Mesenchymal stem cell (in vitro differentiated cells and primary cell): Measurements from ENCODE around the gene PKLR.

Experiments
- DNase-seq: peaks from one replicate; pipeline ENCODE4 v3.0.0-alpha.2; 2013
- H2AFZ ChIP-seq: one replicate; pipeline ENCODE4 v1.6.1; 2013; ENCODE audit warnings: low read depth, mild to moderate bottlenecking, control low read depth, inconsistent platforms, low read length, moderate library complexity
- H2AK5ac ChIP-seq: 2 replicates; pipeline ENCODE4 v1.6.1; 2013; ENCODE audit warnings: low read length, moderate library complexity, mild to moderate bottlenecking, inconsistent platforms; ENCODE audit not compliant: severe bottlenecking
- H2BK120ac ChIP-seq: one replicate; pipeline ENCODE4 v1.6.1; 2013; ENCODE audit warnings: low read depth, mild to moderate bottlenecking, inconsistent platforms, low read length, moderate library complexity
- H2BK12ac ChIP-seq, 2 experiments: one replicate each; pipeline ENCODE4 v1.6.1; 2013; ENCODE audit warnings: inconsistent platforms in 2 of 2, low read length in 2 of 2, mild to moderate bottlenecking in 2 of 2, moderate library complexity in 2 of 2, control low read depth in 1 of 2
- H2BK15ac ChIP-seq: one replicate; pipeline ENCODE4 v1.6.1; 2013; ENCODE audit warnings: mild to moderate bottlenecking, low read depth, inconsistent platforms; ENCODE audit not compliant: poor library complexity, severe bottlenecking
- H2BK5ac ChIP-seq: 2 replicates; pipeline ENCODE4 v1.6.1; 2013; ENCODE audit warnings: low read depth, mild to moderate bottlenecking, low read length, control low read depth, inconsistent platforms; ENCODE audit not compliant: poor library complexity, severe bottlenecking
- H3K14ac ChIP-seq, 2 experiments: one replicate each; pipeline ENCODE4 v1.6.1; 2013; ENCODE audit warnings: inconsistent platforms in 2 of 2, low read length in 2 of 2, control low read depth in 1 of 2, mild to moderate bottlenecking in 1 of 2, moderate library complexity in 1 of 2
- H3K18ac ChIP-seq, 2 experiments: one replicate each; pipeline ENCODE4 v1.6.1; 2013; ENCODE audit warnings: inconsistent platforms in 2 of 2, low read length in 2 of 2, control low read depth in 1 of 2, low read depth in 1 of 2, mild to moderate bottlenecking in 1 of 2
- H3K23ac ChIP-seq, 2 experiments: one replicate each; pipeline ENCODE4 v1.6.1; 2013; ENCODE audit warnings: inconsistent platforms in 2 of 2, low read length in 2 of 2, mild to moderate bottlenecking in 2 of 2, moderate library complexity in 2 of 2, control low read depth in 1 of 2
- H3K27ac ChIP-seq: 2 replicates; pipeline ENCODE4 v1.5.1; 2013; ENCODE audit warnings: mild to moderate bottlenecking, moderate library complexity, low read length, control low read depth, inconsistent platforms; ENCODE audit not compliant: poor library complexity, severe bottlenecking
- H3K27me3 ChIP-seq, 2 experiments: 2 replicates each; pipeline versions ENCODE4 v1.6.1 to v1.7.0; 2013; ENCODE audit warnings: low read length in 2 of 2, mild to moderate bottlenecking in 2 of 2, moderate library complexity in 2 of 2, control low read depth in 1 of 2, inconsistent platforms in 1 of 2; ENCODE audit not compliant: control insufficient read depth in 1 of 2, insufficient read depth in 1 of 2
- H3K36me3 ChIP-seq, 2 experiments: 2 replicates each; pipeline versions ENCODE4 v1.6.1 to v1.7.0; 2013; ENCODE audit warnings: low read length in 2 of 2, control low read depth in 1 of 2, inconsistent platforms in 1 of 2, low read depth in 1 of 2, mild to moderate bottlenecking in 1 of 2; ENCODE audit not compliant: insufficient read depth in 2 of 2, control insufficient read depth in 1 of 2
- H3K4ac ChIP-seq, 2 experiments: one replicate each; pipeline ENCODE4 v1.6.1; 2013; ENCODE audit warnings: inconsistent platforms in 2 of 2, low read length in 2 of 2, mild to moderate bottlenecking in 2 of 2, moderate library complexity in 2 of 2, control low read depth in 1 of 2, low read depth in 1 of 2
- H3K4me1 ChIP-seq: 2 replicates; pipeline ENCODE4 v1.6.1; 2013; ENCODE audit warnings: low read depth, low read length, control low read depth; ENCODE audit not compliant: control insufficient read depth, insufficient read depth
- H3K4me2 ChIP-seq: 2 replicates; pipeline ENCODE4 v1.6.1; 2013; ENCODE audit warnings: low read length, mild to moderate bottlenecking, inconsistent platforms; ENCODE audit not compliant: poor library complexity, severe bottlenecking
- H3K4me3 ChIP-seq, 2 experiments: 2 replicates each; pipeline versions ENCODE4 v1.5.1 to v1.7.0; 2013; ENCODE audit warnings: low read length in 2 of 2, mild to moderate bottlenecking in 2 of 2, control low read depth in 1 of 2, low read depth in 1 of 2; ENCODE audit not compliant: insufficient read depth in 1 of 2
- H3K79me1 ChIP-seq: replicated peaks from 2 replicates; pipeline ENCODE4 v1.6.1; 2013; ENCODE audit warnings: mild to moderate bottlenecking, control low read depth, low read length, inconsistent platforms; ENCODE audit not compliant: poor library complexity, severe bottlenecking
- H3K9ac ChIP-seq: 2 replicates; pipeline ENCODE4 v1.7.0; 2013; ENCODE audit warnings: mild to moderate bottlenecking, low read length, moderate library complexity
- H3K9me3 ChIP-seq: 2 replicates; pipeline ENCODE4 v1.7.0; 2013; ENCODE audit warnings: mild to moderate bottlenecking, low read length; ENCODE audit not compliant: control insufficient read depth
- H4K8ac ChIP-seq: one replicate; pipeline ENCODE4 v1.6.1; 2013; ENCODE audit warnings: inconsistent platforms, mild to moderate bottlenecking, low read length, moderate library complexity
- H4K91ac ChIP-seq: one replicate; pipeline ENCODE4 v1.6.1; 2013; ENCODE audit warnings: mild to moderate bottlenecking, low read length, inconsistent platforms
- WGBS: methylation state at CpG from one replicate; pipeline ENCODE4 v1.1.7; 2013; ENCODE audit warnings: mixed read lengths; 5-methylcytosine and 5-hydroxymethylcytosine counted together

PKLR gene

GRCh38 chr1:155256058-155256852 lies 45.0 kb downstream of the PKLR start:
- no peaks in the 10 kb centered on the region for H3K9me3 ChIP-seq
- no peak overlapping the region for H4K91ac ChIP-seq
- no peak overlapping the region for H2BK120ac ChIP-seq
- no peak overlapping the region for H2AFZ ChIP-seq
- no peak overlapping the region for H3K14ac ChIP-seq
- H3K23ac ChIP-seq: peak overlapping the region in 1 of 2 experiments; percentile 74
- peak overlapping the region; percentile 94 for H3K9ac ChIP-seq
- no peak overlapping the region for H3K18ac ChIP-seq
- H3K4me2 ChIP-seq: no peak overlapping the region
- 89% methylated on average over 20 of the region's 20 CpGs for WGBS
- H3K4ac ChIP-seq: peak overlapping the region in 1 of 2 experiments; percentile 72
- no peak overlapping the region for H2BK5ac ChIP-seq
- peaks cover 31 to 40% of the 10 kb centered on the region in 2 experiments for H3K36me3 ChIP-seq
- H3K79me1 ChIP-seq: peaks cover 25% of the 10 kb centered on the region
- H4K8ac ChIP-seq: peak overlapping the region; percentile 98
- peaks cover 29% of the 10 kb centered on the region for H3K4me1 ChIP-seq
- no peaks in the 10 kb centered on the region for H3K27me3 ChIP-seq
- peak overlapping the region; percentile 92 for H3K27ac ChIP-seq
- no peak for DNase-seq
- peak overlapping the region; percentile 67 to 96 for H2BK12ac ChIP-seq
- peak overlapping the region in 1 of 2 experiments; percentile 95 for H3K4me3 ChIP-seq
- no peak overlapping the region for H2BK15ac ChIP-seq
- peak overlapping the region; percentile 8 for H2AK5ac ChIP-seq

- Histone ChIP-seq H3K27ac (peak within 1 kb of the TSS; percentile 92), H2AK5ac (peak within 1 kb of the TSS; percentile 8), H3K14ac (peak within 1 kb of the TSS in 1 of 2 experiments; percentile 89), H2BK5ac (peak within 1 kb of the TSS; percentile 61), H2BK12ac (peak within 1 kb of the TSS; percentile 72 to 96), H3K9me3 (no peaks in the 10 kb centered on the region), H3K18ac (peak within 1 kb of the TSS; percentile 95 to 96), H3K4ac (peak within 1 kb of the TSS; percentile 85 to 94), H3K4me1 (peaks cover 30% of the 10 kb centered on the region), H3K23ac (peak within 1 kb of the TSS in 1 of 2 experiments; percentile 75), H4K8ac (peak within 1 kb of the TSS; percentile 98), H3K79me1 (peaks cover 24% of the 10 kb centered on the region), H4K91ac (peak within 1 kb of the TSS; percentile 92), H2AFZ (peak within 1 kb of the TSS; percentile 65), H3K4me3 (peak within 1 kb of the TSS; percentile 79 to 95), H3K27me3 (no peaks in the 10 kb centered on the region), H3K36me3 (peaks cover 36 to 40% of the 10 kb centered on the region in 2 experiments), H2BK15ac (peak within 1 kb of the TSS; percentile 88), H3K4me2 (peak within 1 kb of the TSS; percentile 66), H2BK120ac (peak within 1 kb of the TSS; percentile 62), H3K9ac (peak within 1 kb of the TSS; percentile 94)
- 1% methylated on average over 41 of the region's 54 CpGs for WGBS
- peak; percentile 88 for DNase-seq
Observed at GRCh38 chr1:155255243-155256007, 45.8 kb downstream of the PKLR start, which contains the start of gene ENTREP3. ENTREP3 (minus strand) TSS chr1:155255483; CDS start chr1:155254877, 606 bp downstream.

DNA sequence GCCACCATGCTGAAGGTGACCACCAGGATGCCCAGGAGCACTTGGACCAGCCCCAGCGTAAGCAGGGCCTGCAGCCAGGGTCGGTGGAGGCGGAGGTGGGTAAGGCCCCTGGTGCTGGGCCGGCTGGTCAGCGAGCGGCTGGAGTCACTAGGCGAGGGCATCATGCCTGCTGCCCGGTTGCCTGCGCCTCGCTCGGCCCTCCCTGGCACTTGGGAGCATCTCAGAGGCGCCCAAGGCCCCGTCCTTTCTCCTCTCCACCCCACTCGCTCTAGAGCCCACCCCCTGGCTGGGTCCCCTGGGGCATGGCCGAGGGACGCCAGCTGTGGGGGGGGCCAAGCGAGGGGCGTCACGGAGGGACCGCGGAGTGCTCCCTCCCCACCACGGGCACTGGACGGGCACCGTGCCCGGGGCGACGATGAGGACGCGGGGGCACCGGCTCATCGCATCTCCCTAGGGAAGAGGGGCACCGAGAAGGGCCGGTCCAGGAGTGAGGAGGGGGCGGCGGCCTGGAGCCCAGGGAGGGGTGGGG lies 46.5 kb downstream of the PKLR start:
- Histone ChIP-seq H3K18ac (peak overlapping the region; percentile 72 to 96), H4K8ac (peak overlapping the region; percentile 98), H2BK5ac (peak overlapping the region; percentile 21), H2BK12ac (peak overlapping the region in 1 of 2 experiments; percentile 34), H2BK120ac (peak overlapping the region; percentile 23), H3K79me1 (peaks cover 24% of the 10 kb centered on the region), H2AK5ac (no peak overlapping the region), H2BK15ac (peak overlapping the region; percentile 88), H3K9ac (peak overlapping the region; percentile 94), H3K9me3 (no peaks in the 10 kb centered on the region), H3K27ac (no peak overlapping the region), H3K14ac (peak overlapping the region in 1 of 2 experiments; percentile 78), H4K91ac (peak overlapping the region; percentile 92), H3K4me3 (peak overlapping the region; percentile 79 to 95), H2AFZ (peak overlapping the region; percentile 64), H3K23ac (peak overlapping the region in 1 of 2 experiments; percentile 53), H3K36me3 (peaks cover 37 to 39% of the 10 kb centered on the region in 2 experiments), H3K4ac (peak overlapping the region; percentile 49 to 94), H3K4me2 (peak overlapping the region; percentile 66), H3K27me3 (no peaks in the 10 kb centered on the region), H3K4me1 (peaks cover 30% of the 10 kb centered on the region)
- WGBS: 14% methylated on average over 31 of the region's 35 CpGs
- DNase-seq: no peak
